Measurements from ENCODE around the gene TAS1R1. TPM values are rescaled to one million over a fixed set of nuclear protein-coding genes. Genes with fewer than 3 reads are reported as not detected.

Gene TAS1R1
- total and polyA plus RNA-seq, 10 of the 15 experiments (the other 5 are each of a cell fraction or from before 2014, with no cell fraction given) = 0.03 to 0.06 (median 0.04) TPM; not detected in 7

GRCh38 chr1:6613361-6614018 lies 58.4 kb downstream of the TAS1R1 start, which contains the start of gene PHF13 (continued):
- TF ChIP-seq CUX1 (IDR thresholded peaks at IDR 0.05; ENCODE audit: insufficient replicate concordance, low read depth, low read length) = no peak

- Histone ChIP-seq H3K4me1 (ENCODE audit: control insufficient read depth, insufficient read depth, low read length) (no peaks in the 10 kb centered on the region), H3K9ac (ENCODE audit: control insufficient read depth, insufficient read depth, low read length) (peak overlapping the region; percentile 75), H3K79me2 (ENCODE audit: control insufficient read depth, insufficient read depth, low read length) (peaks cover 22% of the 10 kb centered on the region), H2AFZ (ENCODE audit: control insufficient read depth, low read depth, low read length) (peak overlapping the region; percentile 65), H4K20me1 (ENCODE audit: control insufficient read depth, insufficient read depth) (no peaks in the 10 kb centered on the region), H3K4me2 (ENCODE audit: control insufficient read depth, insufficient read depth) (no peak overlapping the region), H3K36me3 (ENCODE audit: control insufficient read depth in 2 of 2, insufficient read depth in 2 of 2, low read length in 1 of 2) (peaks cover 0 to 2% of the 10 kb centered on the region in 2 experiments; a peak in 3 of 4 replicates), H3K27ac (ENCODE audit: control insufficient read depth, insufficient read depth) (peak overlapping the region; percentile 51), H3K4me3 (peak overlapping the region; percentile 98), H3K27me3 (replicated peaks in 1 of 2; ENCODE audit: control insufficient read depth in 2 of 2, insufficient read depth in 2 of 2, low read length in 1 of 2) (no peaks in the 10 kb centered on the region), H3K9me3 (replicated peaks; ENCODE audit: control insufficient read depth, insufficient read depth, low read length) (no peaks in the 10 kb centered on the region)
- DNase-seq (ENCODE audit: low read depth, low spot score) = no peak
- ChIA-PET CTCF (no interaction called here), POLR2A (interaction anchor here (0.6 to 1.0 kb wide), 3 partner anchors 11 to 60 kb away, joined by 3 to 5 read pairs (median 3); partner anchors contain the start of gene NOL9), RAD21 (ENCODE audit: unreplicated experiment) (interaction anchor here (0.7 kb wide), 1 partner anchor 32 kb away, joined by 3 read pairs; no protein-coding TSS in a partner anchor), SMC1A (ENCODE audit: uncharacterized antibody, unreplicated experiment) (interaction anchor here (0.9 kb wide), 1 partner anchor 10 kb away, joined by 3 read pairs; the partner anchor contains the start of gene THAP3)
- TF ChIP-seq POLR2A (IDR thresholded peaks at IDR 0.05; ENCODE audit: low read depth, low read length) (peak; percentile 8; the same call in 1 of the 2 replicates), MLLT1 (IDR thresholded peaks at IDR 0.05) (no peak), EGR1 (IDR thresholded peaks at IDR 0.05; ENCODE audit: borderline replicate concordance in 1 of 2, low read depth in 2 of 2, low read length in 2 of 2) (peak in 1 of 2 experiments; percentile 85; a peak in 2 of 3 replicates)
- peak; percentile 24 for ATAC-seq
- intact Hi-C loops (cut with micrococcal nuclease; ENCODE audit: unreplicated experiment) = loop anchor here (5.0 to 10.0 kb wide), 2 partner anchors 62 to 171 kb away; partner anchors contain the start of genes CAMTA1 and NOL9
- WGBS (ENCODE audit: insufficient coverage, insufficient replicate concordance, low lambda C conversion rate, missing lambda C conversion rate) = 1% methylated on average over 36 of the region's 117 CpGs
- no peak for FAIRE-seq
- in situ Hi-C loops (cut with MboI) = no loop called here
- BruUV-seq (replicated peaks) = no TSS peak
These were observed 59.2 kb downstream of the TAS1R1 start for GRCh38 chr1:6614019-6614928.

Data from GM12878 (cell line).